ENCODE data around the gene PRKAR1A.

GRCh38 chr17:68527314-68527713, 15.1 kb downstream of the PRKAR1A start:
- TF ChIP-seq, protein P1, sequence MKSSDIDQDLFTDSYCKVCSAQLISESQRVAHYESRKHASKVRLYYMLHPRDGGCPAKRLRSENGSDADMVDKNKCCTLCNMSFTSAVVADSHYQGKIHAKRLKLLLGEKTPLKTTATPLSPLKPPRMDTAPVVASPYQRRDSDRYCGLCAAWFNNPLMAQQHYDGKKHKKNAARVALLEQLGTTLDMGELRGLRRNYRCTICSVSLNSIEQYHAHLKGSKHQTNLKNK (CRISPR knock-in tag; IDR thresholded peaks at IDR 0.05): no peak
- TF ChIP-seq CTCF (IDR thresholded peaks at IDR 0.05) (no peak), FOXP1 (CRISPR knock-in tag; IDR thresholded peaks at IDR 0.05; ENCODE audit: borderline replicate concordance) (no peak), ZNF138 (CRISPR knock-in tag; conservative IDR thresholded peaks at IDR 0.05) (no peak), GRHL2 (CRISPR knock-in tag; IDR thresholded peaks at IDR 0.05; ENCODE audit: insufficient replicate concordance, severe bottlenecking) (no peak), NFYB (CRISPR knock-in tag; conservative IDR thresholded peaks at IDR 0.05; ENCODE audit: low read depth) (no peak), PRRX2 (CRISPR knock-in tag; IDR thresholded peaks at IDR 0.05) (no peak), PREB (CRISPR knock-in tag; IDR thresholded peaks at IDR 0.05; ENCODE audit: borderline replicate concordance) (no peak), ZNF263 (CRISPR knock-in tag; IDR thresholded peaks at IDR 0.05; ENCODE audit: low read depth) (no peak)
- TF ChIP-seq, protein P2, sequence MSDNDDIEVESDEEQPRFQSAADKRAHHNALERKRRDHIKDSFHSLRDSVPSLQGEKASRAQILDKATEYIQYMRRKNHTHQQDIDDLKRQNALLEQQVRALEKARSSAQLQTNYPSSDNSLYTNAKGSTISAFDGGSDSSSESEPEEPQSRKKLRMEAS (CRISPR knock-in tag; IDR thresholded peaks at IDR 0.05): no peak

Data from WTC11 (cell line).